HCT116 (cell line): ENCODE measurements around the gene ZNF536. TPM values are rescaled to one million over a fixed set of nuclear protein-coding genes. Genes with fewer than 3 reads are reported as not detected.

Experiments
- ATAC-seq: fragments of 200-7000 bp; cut with Tn5 transposase; 2 replicates; pipeline ENCODE4 v1.9.1; 2020; ENCODE audit warnings: mild to moderate bottlenecking, moderate library complexity
- BruUV-seq: library from RNA; stranded (reverse); fragments of 400-500 nt; replicated peaks from 2 replicates; lab custom pipeline; 2021; lab: Mats Ljungman, UMichigan
- CTCF ChIA-PET: fragments of 300-600 bp; sonication (Branson Sonifier 250); formaldehyde crosslinking; loops from one replicate; lab custom pipeline; 2021; ENCODE audit warnings: antibody characterized with exemption; lab: Charles Lee
- POLR2A ChIA-PET: fragments of 300-600, 350-600 bp; sonication (Branson Sonifier 250); formaldehyde crosslinking; loops from one replicate; lab custom pipeline; 2021; ENCODE audit warnings: antibody characterized with exemption; lab: Charles Lee
- RAD21 ChIA-PET, 2 experiments: fragments of 300-600 bp; sonication (Branson Sonifier 250); formaldehyde crosslinking; loops; one replicate each; lab custom pipeline; 2023; ENCODE audit warnings: low total read pairs in 2 of 2; ENCODE audit not compliant: uncharacterized antibody in 2 of 2, unreplicated experiment in 2 of 2, low non-redundant PET in 1 of 2; lab: Charles Lee
- DNase-seq: peaks from one replicate; pipeline ENCODE4 v3.0.0-alpha.2; 2010; ENCODE audit warnings: low read depth, low spot score
- H2AFZ ChIP-seq: fragments of 200-600 bp; shearing (Covaris generic), sonication (generic); 2 replicates; pipeline ENCODE4 v1.6.1; 2017; ENCODE audit warnings: low read depth, mixed run types, mixed read lengths, antibody characterized with exemption, low read length; ENCODE audit not compliant: poor library complexity, severe bottlenecking
- H3K27ac ChIP-seq: 2 replicates; pipeline ENCODE4 v1.5.1; 2012; ENCODE audit warnings: low read depth, low read length
- H3K27me3 ChIP-seq: fragments of 200-600 bp; sonication (generic); 2 replicates; pipeline ENCODE4 v1.6.1; 2016; ENCODE audit warnings: mixed run types, low read length, mixed read lengths; ENCODE audit not compliant: insufficient read depth
- H3K36me3 ChIP-seq, 2 experiments: fragments of 200-500 bp in 1 of 2; fragments of 200-600 bp in 1 of 2; sonication (Bioruptor generic) in 1 of 2; sonication (generic) in 1 of 2; 2 replicates each; pipeline versions ENCODE4 v1.5.1 to v1.6.1; 2014 to 2016; ENCODE audit warnings: low read length in 2 of 2, inconsistent platforms in 1 of 2, mixed read lengths in 1 of 2, mixed run types in 1 of 2; ENCODE audit not compliant: insufficient read depth in 2 of 2, control insufficient read depth in 1 of 2
- H3K4me1 ChIP-seq, 2 experiments: fragments of 200-600 bp in 1 of 2; sonication (generic) in 1 of 2; 2 replicates each; pipeline versions ENCODE4 v1.5.1 to v1.6.1; 2012 to 2017; ENCODE audit warnings: low read length in 2 of 2, inconsistent platforms in 1 of 2, mild to moderate bottlenecking in 1 of 2, mixed read lengths in 1 of 2, mixed run types in 1 of 2, moderate library complexity in 1 of 2; ENCODE audit not compliant: insufficient read depth in 2 of 2, control insufficient read depth in 1 of 2
- H3K4me2 ChIP-seq: fragments of 200-600 bp; sonication (generic); 2 replicates; pipeline ENCODE4 v1.6.1; 2017; ENCODE audit warnings: mixed run types, low read length, mixed read lengths
- H3K4me3 ChIP-seq, 2 experiments: fragments of 200-600 bp in 1 of 2; sonication (generic) in 1 of 2; replicated peaks in 1 of 2; 2 replicates each; pipeline ENCODE4 v1.5.1; 2011 to 2016; ENCODE audit warnings: low read length in 2 of 2, control low read depth in 1 of 2, low read depth in 1 of 2, mild to moderate bottlenecking in 1 of 2, mixed read lengths in 1 of 2, mixed run types in 1 of 2
- H3K79me2 ChIP-seq: fragments of 200-600 bp; sonication (generic); 2 replicates; pipeline ENCODE4 v1.6.1; 2017; ENCODE audit warnings: mild to moderate bottlenecking, mixed run types, low read length, moderate library complexity, mixed read lengths; ENCODE audit not compliant: insufficient read depth
- H3K9ac ChIP-seq: fragments of 200-600 bp; sonication (generic); 2 replicates; pipeline ENCODE4 v1.6.1; 2016; ENCODE audit warnings: low read length, mixed read lengths
- H3K9me2 ChIP-seq: fragments of 200-600 bp; sonication (generic), shearing (Covaris generic); 2 replicates; pipeline ENCODE4 v1.6.1; 2017; ENCODE audit warnings: mixed run types, mild to moderate bottlenecking, moderate library complexity; ENCODE audit not compliant: insufficient read depth
- H3K9me3 ChIP-seq, 2 experiments: fragments of 200-500 bp in 1 of 2; fragments of 200-600 bp in 1 of 2; sonication (Bioruptor generic) in 1 of 2; sonication (generic) in 1 of 2; 2 replicates each; pipeline ENCODE4 v1.6.1; 2014 to 2017; ENCODE audit warnings: low read length in 2 of 2, mixed read lengths in 2 of 2, inconsistent platforms in 1 of 2, low read depth in 1 of 2, mild to moderate bottlenecking in 1 of 2, mixed run types in 1 of 2, moderate library complexity in 1 of 2; ENCODE audit not compliant: control insufficient read depth in 1 of 2, insufficient read depth in 1 of 2
- H4K20me1 ChIP-seq: fragments of 200-600 bp; sonication (generic), shearing (Covaris generic); 2 replicates; pipeline ENCODE4 v1.6.1; 2017; ENCODE audit warnings: mixed run types, mild to moderate bottlenecking, moderate library complexity; ENCODE audit not compliant: insufficient read depth
- ATF3 ChIP-seq: IDR thresholded peaks from 2 replicates; pipeline ENCODE4 v1.6.1; 2012
- CBX3 ChIP-seq: IDR thresholded peaks from 2 replicates; pipeline ENCODE4 v1.6.1; 2012; ENCODE audit warnings: low read depth
- EZH2 ChIP-seq: fragments of 200-600 bp; sonication (generic); IDR thresholded peaks from 2 replicates; pipeline ENCODE4 v1.6.1; 2017; ENCODE audit warnings: antibody characterized with exemption, mixed run types
- FOSL1 ChIP-seq: IDR thresholded peaks from 2 replicates; pipeline ENCODE4 v1.6.1; 2012; ENCODE audit warnings: low read depth
- JUND ChIP-seq: IDR thresholded peaks from 2 replicates; pipeline ENCODE4 v1.6.1; 2012
- POLR2A ChIP-seq: IDR thresholded peaks from 2 replicates; pipeline ENCODE4 v1.7.0; 2011; ENCODE audit warnings: borderline replicate concordance; ENCODE audit not compliant: insufficient read depth, insufficient read length; ENCODE audit errors: extremely low read depth
- POLR2AphosphoS5 ChIP-seq: IDR thresholded peaks from 2 replicates; pipeline ENCODE4 v1.6.1; 2011; ENCODE audit warnings: mild to moderate bottlenecking, low read depth, low read length, moderate library complexity
- SIN3A ChIP-seq: IDR thresholded peaks from 2 replicates; pipeline ENCODE4 v1.6.1; 2012; ENCODE audit warnings: low read depth
- YY1 ChIP-seq: IDR thresholded peaks from 2 replicates; pipeline ENCODE4 v1.6.1; 2011; ENCODE audit warnings: low read length, low read depth, moderate library complexity, mild to moderate bottlenecking; ENCODE audit not compliant: insufficient replicate concordance; ENCODE audit errors: extremely low read depth
- ZBTB33 ChIP-seq: IDR thresholded peaks from 2 replicates; pipeline ENCODE4 v1.6.1; 2011; ENCODE audit warnings: mild to moderate bottlenecking, low read length, moderate library complexity; ENCODE audit not compliant: insufficient replicate concordance; ENCODE audit errors: extremely low read depth
- intact Hi-C: fragments of 100-400 bp; cut with micrococcal nuclease; formaldehyde crosslinking; loops from 2 replicates; pipeline ENCODE4 v1.10.0; 2022
- total RNA-seq: library from RNA; stranded (reverse); gene quantifications from one replicate; pipeline ENCODE4 v1.2.1, GENCODE V29; 2021; ENCODE audit not compliant: unreplicated experiment

The ZNF536 gene
- total RNA-seq, 1 experiment from 2014 or later, result not detected

DNA sequence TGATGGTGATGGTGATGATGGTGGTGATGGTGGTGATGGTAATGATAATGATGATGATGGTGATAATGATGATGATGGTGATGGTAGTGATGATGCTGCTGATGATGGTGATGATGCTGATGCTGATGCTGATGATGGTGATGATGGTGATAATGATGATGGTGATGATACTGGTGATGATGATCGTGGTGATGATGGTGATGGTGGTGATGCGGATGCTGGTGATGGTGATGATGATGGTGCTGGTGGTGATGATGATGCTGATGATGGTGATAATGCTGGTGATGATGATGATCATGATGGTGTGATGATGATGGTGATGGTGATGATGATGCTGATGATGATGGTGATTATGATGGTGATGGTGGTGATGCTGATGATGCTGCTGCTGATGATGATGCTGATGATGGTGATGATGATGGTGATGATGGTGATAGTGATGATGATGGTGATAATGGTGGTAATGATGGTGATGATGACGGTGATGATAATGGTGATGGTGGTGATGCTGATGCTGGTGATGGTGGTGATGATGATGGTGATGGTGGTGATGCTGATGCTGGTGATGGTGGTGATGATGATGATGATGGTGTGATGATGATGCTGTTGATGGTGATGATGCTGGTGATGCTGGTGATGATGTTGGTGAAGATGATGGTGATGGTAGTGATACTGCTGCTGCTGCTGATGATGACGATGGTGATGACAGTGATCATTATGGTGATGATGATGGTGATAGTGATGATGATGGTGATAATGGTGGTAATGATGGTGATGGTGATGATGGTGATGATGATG, 62.8 kb downstream of the ZNF536 start:
- H3K4me1 ChIP-seq, result no peaks in the 10 kb centered on the region
- H3K4me3 ChIP-seq, result no peak overlapping the region
- 0 out of 2 replicates have a peak, but pooled peaks cover 4% of the 10 kb centered on the region for H3K27me3 ChIP-seq
- no peaks in the 10 kb centered on the region for H3K9me2 ChIP-seq
- ChIA-PET RAD21 (no interaction called here), CTCF (no interaction called here), POLR2A (no interaction called here)
- ATAC-seq, result no peak
- H3K79me2 ChIP-seq, result no peaks in the 10 kb centered on the region
- intact Hi-C loops, result no loop called here
- no peak overlapping the region for H3K4me2 ChIP-seq
- BruUV-seq, result no TSS peak
- no peaks in the 10 kb centered on the region for H3K9me3 ChIP-seq
- DNase-seq, result no peak
- no peak overlapping the region for H3K27ac ChIP-seq
- H3K36me3 ChIP-seq, result no peaks in the 10 kb centered on the region
- H2AFZ ChIP-seq, result no peak overlapping the region
- no peaks in the 10 kb centered on the region for H4K20me1 ChIP-seq
- no peak for TF ChIP-seq POLR2AphosphoS5
- no peak for TF ChIP-seq EZH2
- TF ChIP-seq JUND, result no peak
- no peak for TF ChIP-seq FOSL1
- no peak for TF ChIP-seq POLR2A
- no peak for TF ChIP-seq YY1
- TF ChIP-seq ATF3, result no peak
- no peak for TF ChIP-seq CBX3
- no peak for TF ChIP-seq ZBTB33
- TF ChIP-seq SIN3A, result no peak
- no peak overlapping the region for H3K9ac ChIP-seq
